Measurements from ENCODE around the gene GNA12.
"Not testable (repeated sequence)": the region's sequence is repeated elsewhere in the genome, so short reads cannot be mapped to it uniquely, and the experiment has no call there.

The GNA12 gene

DNA sequence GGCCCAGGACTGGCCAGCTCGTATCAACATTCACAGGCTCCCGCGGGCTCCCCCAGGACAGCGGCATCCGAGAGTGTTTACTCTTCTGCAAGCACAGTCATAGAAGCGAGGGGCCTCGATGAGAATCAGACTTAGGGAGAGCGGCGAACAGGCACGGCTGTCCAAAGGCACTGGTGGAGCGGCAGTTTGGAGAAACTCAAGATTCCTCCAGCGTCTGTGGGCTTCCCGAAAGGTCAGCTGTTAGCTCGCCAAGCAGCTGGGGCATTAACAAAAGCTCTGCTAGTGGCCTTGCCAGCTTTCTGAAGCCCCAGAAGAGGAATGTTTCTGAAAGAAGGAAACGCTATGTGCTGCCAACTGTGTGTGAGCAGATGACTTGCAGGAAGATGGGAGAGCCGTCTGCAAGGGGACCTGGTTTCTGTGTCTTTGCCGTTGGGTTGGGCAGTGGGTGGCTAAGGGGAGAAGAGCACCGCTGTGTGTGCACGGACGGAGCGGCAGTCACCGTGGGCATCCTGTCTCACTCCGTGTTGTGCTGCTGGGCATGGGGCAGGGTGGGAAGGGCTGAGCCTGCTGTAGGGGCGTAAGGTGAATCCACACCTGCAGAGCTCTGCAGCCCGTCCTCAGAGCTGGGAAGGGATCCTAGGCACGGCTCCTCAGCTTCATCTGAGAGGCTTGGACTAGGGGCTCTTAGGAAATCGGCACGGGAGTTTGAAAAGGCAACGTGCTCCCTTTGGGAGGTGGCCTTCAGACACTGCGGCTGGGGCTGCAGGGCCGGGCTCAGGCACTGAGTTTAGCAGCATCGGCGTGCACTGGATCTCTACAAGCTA is 114.0 kb downstream of the GNA12 start:
- H3K36me3 ChIP-seq (ENCODE audit: insufficient read depth, low read length) = peaks cover 36% of the 10 kb centered on the region
- ATAC-seq (ENCODE audit: insufficient read depth, low read depth) (no peak), DNase-seq (no peak)
- no peak overlapping the region for H3K4me3 ChIP-seq (ENCODE audit: low read depth in 1 of 2, low read length in 2 of 2)
- H3K9ac ChIP-seq (ENCODE audit: low read depth, low read length) = no peak overlapping the region
- H3K27ac ChIP-seq (ENCODE audit: low read length) = no peak overlapping the region
- H3K27me3 ChIP-seq (ENCODE audit: insufficient read depth, low read length, poor library complexity) = no peaks in the 10 kb centered on the region
- no peak overlapping the region for H3K4me2 ChIP-seq (ENCODE audit: insufficient read depth, low read length)
- no peak overlapping the region for H2AFZ ChIP-seq (ENCODE audit: low read depth, low read length)
- no peak for TF ChIP-seq EZH2 (IDR thresholded peaks at IDR 0.05; ENCODE audit: borderline replicate concordance, low read depth, low read length, severe bottlenecking)
- TF ChIP-seq, protein P1, sequence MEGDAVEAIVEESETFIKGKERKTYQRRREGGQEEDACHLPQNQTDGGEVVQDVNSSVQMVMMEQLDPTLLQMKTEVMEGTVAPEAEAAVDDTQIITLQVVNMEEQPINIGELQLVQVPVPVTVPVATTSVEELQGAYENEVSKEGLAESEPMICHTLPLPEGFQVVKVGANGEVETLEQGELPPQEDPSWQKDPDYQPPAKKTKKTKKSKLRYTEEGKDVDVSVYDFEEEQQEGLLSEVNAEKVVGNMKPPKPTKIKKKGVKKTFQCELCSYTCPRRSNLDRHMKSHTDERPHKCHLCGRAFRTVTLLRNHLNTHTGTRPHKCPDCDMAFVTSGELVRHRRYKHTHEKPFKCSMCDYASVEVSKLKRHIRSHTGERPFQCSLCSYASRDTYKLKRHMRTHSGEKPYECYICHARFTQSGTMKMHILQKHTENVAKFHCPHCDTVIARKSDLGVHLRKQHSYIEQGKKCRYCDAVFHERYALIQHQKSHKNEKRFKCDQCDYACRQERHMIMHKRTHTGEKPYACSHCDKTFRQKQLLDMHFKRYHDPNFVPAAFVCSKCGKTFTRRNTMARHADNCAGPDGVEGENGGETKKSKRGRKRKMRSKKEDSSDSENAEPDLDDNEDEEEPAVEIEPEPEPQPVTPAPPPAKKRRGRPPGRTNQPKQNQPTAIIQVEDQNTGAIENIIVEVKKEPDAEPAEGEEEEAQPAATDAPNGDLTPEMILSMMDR (IDR thresholded peaks at IDR 0.05; ENCODE audit: borderline replicate concordance, extremely low read depth, low read length, poor library complexity, severe bottlenecking) = no peak
- H3K9me3 ChIP-seq (ENCODE audit: insufficient read depth, low read length, severe bottlenecking) = no peaks in the 10 kb centered on the region
- H4K20me1 ChIP-seq (ENCODE audit: insufficient read depth, low read length) = no peaks in the 10 kb centered on the region
- H3K4me1 ChIP-seq (ENCODE audit: insufficient read depth, low read length) = peaks cover 28% of the 10 kb centered on the region
- 0 out of 2 replicates have a peak, but pooled peaks cover 8% of the 10 kb centered on the region for H3K79me2 ChIP-seq (ENCODE audit: insufficient read depth, low read length)

DNA sequence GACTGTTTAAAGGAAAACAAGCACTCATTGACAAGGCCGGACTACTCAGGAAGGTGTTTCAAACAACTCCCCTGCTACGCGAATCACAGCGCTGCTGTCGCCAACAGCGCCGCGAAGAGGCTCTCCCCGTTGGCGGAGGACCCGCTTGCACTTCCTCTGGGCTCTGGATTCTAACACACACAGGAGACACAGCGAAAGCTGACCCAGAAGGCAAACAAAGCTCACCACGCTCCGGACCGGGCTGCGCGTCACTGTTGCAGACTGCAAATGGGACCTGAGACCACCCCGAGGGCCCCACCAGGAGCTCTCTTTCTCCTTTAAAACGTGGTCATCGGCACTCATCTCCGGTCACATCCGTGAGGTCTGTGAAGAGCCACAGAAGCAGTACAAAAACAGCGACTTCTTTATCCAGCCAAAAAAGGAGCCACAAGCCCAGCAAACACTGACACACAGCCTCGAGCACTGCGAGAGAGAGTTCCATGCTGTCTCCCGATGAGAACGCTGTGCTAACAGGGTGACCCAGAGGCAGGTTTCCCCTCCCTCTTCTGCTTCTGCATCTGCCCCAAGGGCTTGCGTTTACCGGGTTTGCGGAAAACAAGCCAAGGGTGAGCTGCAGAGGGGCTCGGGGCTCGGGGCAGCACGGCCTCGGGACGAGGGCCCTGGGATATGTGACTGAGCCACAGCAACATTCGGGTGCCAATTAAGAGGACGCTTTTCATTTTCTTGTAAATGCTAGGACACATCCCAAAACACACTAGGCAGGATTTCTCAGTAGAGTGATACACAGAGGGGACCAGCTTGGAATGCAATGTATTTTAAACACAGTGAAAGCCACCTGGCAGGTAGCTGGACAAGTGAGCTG is 114.8 kb downstream of the GNA12 start:
- Histone ChIP-seq H3K9ac (ENCODE audit: low read depth, low read length) (no peak overlapping the region), H3K79me2 (ENCODE audit: insufficient read depth, low read length) (0 out of 2 replicates have a peak, but pooled peaks cover 6% of the 10 kb centered on the region), H2AFZ (ENCODE audit: low read depth, low read length) (no peak overlapping the region), H3K4me2 (ENCODE audit: insufficient read depth, low read length) (no peak overlapping the region), H3K36me3 (ENCODE audit: insufficient read depth, low read length) (peaks cover 40% of the 10 kb centered on the region), H3K4me1 (ENCODE audit: insufficient read depth, low read length) (peaks cover 27% of the 10 kb centered on the region), H4K20me1 (ENCODE audit: insufficient read depth, low read length) (no peaks in the 10 kb centered on the region), H3K9me3 (ENCODE audit: insufficient read depth, low read length, severe bottlenecking) (no peaks in the 10 kb centered on the region), H3K4me3 (ENCODE audit: low read depth in 1 of 2, low read length in 2 of 2) (no peak overlapping the region), H3K27me3 (ENCODE audit: insufficient read depth, low read length, poor library complexity) (no peaks in the 10 kb centered on the region), H3K27ac (ENCODE audit: low read length) (no peak overlapping the region)
- DNase-seq = no peak
- TF ChIP-seq, protein P1 (IDR thresholded peaks at IDR 0.05; ENCODE audit: borderline replicate concordance, extremely low read depth, low read length, poor library complexity, severe bottlenecking) = no peak
- ATAC-seq (ENCODE audit: insufficient read depth, low read depth) = no peak

DNA sequence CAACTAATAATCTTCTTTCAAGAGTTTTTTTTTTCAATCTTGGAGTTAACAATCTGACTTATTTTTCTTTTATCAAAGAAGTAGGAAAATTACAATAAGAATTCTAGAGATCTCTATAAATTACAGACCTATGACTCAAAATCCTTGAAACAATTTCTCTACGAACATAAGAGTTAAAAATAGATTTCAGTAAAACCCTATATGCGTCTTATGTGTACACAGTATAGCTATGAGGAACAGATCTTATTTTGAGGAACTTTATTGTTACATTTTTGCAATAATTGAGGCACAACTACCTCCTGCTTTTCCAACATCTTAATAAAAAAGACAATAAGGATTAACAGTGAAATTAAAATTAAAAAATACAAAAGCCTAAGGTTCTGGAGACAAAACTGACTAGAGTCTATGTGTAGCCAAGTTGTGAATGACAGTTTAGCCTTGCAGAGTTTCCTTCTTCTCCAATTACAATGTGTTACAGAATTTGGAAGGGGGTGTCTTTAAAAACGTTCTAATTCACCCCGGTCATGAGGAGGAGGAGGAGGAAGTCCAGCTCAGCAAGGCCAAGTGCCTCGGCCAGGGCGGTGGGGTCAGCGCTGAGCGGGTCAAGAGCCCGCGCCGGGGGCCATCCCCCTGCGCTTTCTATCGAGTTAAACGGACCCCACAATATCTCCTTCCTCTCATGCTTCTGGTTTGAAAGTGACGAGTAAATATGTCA is 115.6 kb downstream of the GNA12 start:
- Histone ChIP-seq H3K27me3 (ENCODE audit: insufficient read depth, low read length, poor library complexity) (no peaks in the 10 kb centered on the region), H4K20me1 (ENCODE audit: insufficient read depth, low read length) (no peaks in the 10 kb centered on the region), H2AFZ (ENCODE audit: low read depth, low read length) (no peak overlapping the region), H3K4me2 (ENCODE audit: insufficient read depth, low read length) (no peak overlapping the region), H3K27ac (ENCODE audit: low read length) (no peak overlapping the region), H3K4me3 (ENCODE audit: low read depth in 1 of 2, low read length in 2 of 2) (no peak overlapping the region), H3K79me2 (ENCODE audit: insufficient read depth, low read length) (no peaks in the 10 kb centered on the region), H3K9ac (ENCODE audit: low read depth, low read length) (no peak overlapping the region), H3K9me3 (ENCODE audit: insufficient read depth, low read length, severe bottlenecking) (no peaks in the 10 kb centered on the region), H3K36me3 (ENCODE audit: insufficient read depth, low read length) (peaks cover 43% of the 10 kb centered on the region), H3K4me1 (ENCODE audit: insufficient read depth, low read length) (peaks cover 20% of the 10 kb centered on the region)
- DNase-seq = no peak
- TF ChIP-seq EZH2 (IDR thresholded peaks at IDR 0.05; ENCODE audit: borderline replicate concordance, low read depth, low read length, severe bottlenecking) = no peak
- TF ChIP-seq, protein P1 (IDR thresholded peaks at IDR 0.05; ENCODE audit: borderline replicate concordance, extremely low read depth, low read length, poor library complexity, severe bottlenecking) = no peak
- ATAC-seq (ENCODE audit: insufficient read depth, low read depth) = no peak

DNA sequence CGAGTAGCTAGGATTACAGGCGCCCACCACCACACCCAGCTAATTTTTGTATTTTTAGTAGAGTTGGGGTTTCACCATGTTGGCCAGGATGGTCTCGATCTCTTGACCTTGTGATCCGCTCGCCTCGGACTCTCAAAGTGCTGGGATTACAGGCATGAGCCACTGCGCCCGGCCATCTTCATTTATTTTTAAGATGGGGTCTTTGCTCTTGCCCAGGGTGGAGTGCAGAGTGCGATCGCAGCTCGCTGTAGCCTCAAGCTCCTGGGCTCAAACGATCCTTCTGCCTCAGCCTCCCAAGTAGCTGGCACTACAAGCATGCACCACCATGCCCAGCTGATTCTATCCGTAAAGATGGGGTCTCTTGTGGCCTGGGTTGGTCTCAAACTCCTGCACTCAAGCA is 116.9 kb downstream of the GNA12 start:
- H2AFZ ChIP-seq (ENCODE audit: low read depth, low read length); ATAC-seq (ENCODE audit: insufficient read depth, low read depth); H3K27ac ChIP-seq (ENCODE audit: low read length); H3K9ac ChIP-seq (ENCODE audit: low read depth, low read length); H3K9me3 ChIP-seq (ENCODE audit: insufficient read depth, low read length, severe bottlenecking); H4K20me1 ChIP-seq (ENCODE audit: insufficient read depth, low read length); H3K79me2 ChIP-seq (ENCODE audit: insufficient read depth, low read length); H3K27me3 ChIP-seq (ENCODE audit: insufficient read depth, low read length, poor library complexity); DNase-seq; H3K4me3 ChIP-seq (ENCODE audit: low read depth in 1 of 2, low read length in 2 of 2); H3K4me2 ChIP-seq (ENCODE audit: insufficient read depth, low read length): not testable (repeated sequence)
- H3K36me3 ChIP-seq (ENCODE audit: insufficient read depth, low read length) = peaks cover 40% of the 10 kb centered on the region
- H3K4me1 ChIP-seq (ENCODE audit: insufficient read depth, low read length) = peaks cover 16% of the 10 kb centered on the region

Data from DND-41 (cell line).